Endometrial microvascular endothelial cells (primary cell): Measurements from ENCODE around the gene FAM124A. TPM values are rescaled to one million over a fixed set of nuclear protein-coding genes. Genes with fewer than 3 reads are reported as not detected.

ENCODE experiments used
- in situ Hi-C: cut with HindIII; loops from 2 replicates; pipeline ENCODE4 v1.10.0; 2017; ENCODE audit warnings: low sequenced_read_pairs, low pct_unique_long_range_greater_than_20kb; ENCODE audit errors: inconsistent ontology term
- total RNA-seq: library from RNA; depleted of rRNA; stranded (reverse); fragments of >200 nt; gene quantifications from one replicate; pipeline ENCODE4 v1.2.3, GENCODE V29; 2015; ENCODE audit errors: inconsistent ontology term

FAM124A gene
- 16.4 TPM for total RNA-seq

GRCh38 chr13:51222037-51222685 lies at the start of gene FAM124A:
Gene FAM124A (plus strand): TSS chr13:51222398. CDS start chr13:51222502, 104 bp downstream.
- in situ Hi-C loops = no loop called here

GRCh38 chr13:51175021-51175420 lies 47.2 kb upstream of the FAM124A start:
- in situ Hi-C loops = no loop called here

GRCh38 chr13:51175639-51176038 lies 46.6 kb upstream of the FAM124A start:
- in situ Hi-C loops = no loop called here

GRCh38 chr13:51177188-51177587 lies 45.0 kb upstream of the FAM124A start:
- in situ Hi-C loops = no loop called here

GRCh38 chr13:51178456-51179074 lies 43.6 kb upstream of the FAM124A start:
- in situ Hi-C loops = no loop called here

GRCh38 chr13:51179432-51179971 lies 42.7 kb upstream of the FAM124A start:
- in situ Hi-C loops = no loop called here

GRCh38 chr13:51180853-51181511 lies 41.2 kb upstream of the FAM124A start:
- in situ Hi-C loops = no loop called here

- in situ Hi-C loops = no loop called here
These were observed 40.3 kb upstream of the FAM124A start for GRCh38 chr13:51181786-51182383.

- in situ Hi-C loops = no loop called here
These were observed 30.5 kb upstream of the FAM124A start for GRCh38 chr13:51191743-51192142.

GRCh38 chr13:51192348-51192747 lies 29.9 kb upstream of the FAM124A start:
- in situ Hi-C loops = no loop called here

- in situ Hi-C loops = no loop called here
These were observed 28.8 kb upstream of the FAM124A start for GRCh38 chr13:51193387-51193786.

- in situ Hi-C loops = no loop called here
These were observed 27.3 kb upstream of the FAM124A start for GRCh38 chr13:51194942-51195341.

- in situ Hi-C loops = no loop called here
These were observed 20.3 kb upstream of the FAM124A start for GRCh38 chr13:51201886-51202285.

GRCh38 chr13:51202477-51203046 lies 19.6 kb upstream of the FAM124A start:
- in situ Hi-C loops = no loop called here

GRCh38 chr13:51206584-51206983 lies 15.6 kb upstream of the FAM124A start:
- in situ Hi-C loops = no loop called here

GRCh38 chr13:51207881-51208280 lies 14.3 kb upstream of the FAM124A start:
- in situ Hi-C loops = no loop called here

- in situ Hi-C loops = no loop called here
These were observed 13.5 kb upstream of the FAM124A start for GRCh38 chr13:51208716-51209115.

GRCh38 chr13:51211910-51212309 lies 10.3 kb upstream of the FAM124A start:
- in situ Hi-C loops = no loop called here

GRCh38 chr13:51212758-51213157 lies 9.4 kb upstream of the FAM124A start:
- in situ Hi-C loops = no loop called here
